ENCODE data around the gene PGAP3.

The PGAP3 gene

DNA sequence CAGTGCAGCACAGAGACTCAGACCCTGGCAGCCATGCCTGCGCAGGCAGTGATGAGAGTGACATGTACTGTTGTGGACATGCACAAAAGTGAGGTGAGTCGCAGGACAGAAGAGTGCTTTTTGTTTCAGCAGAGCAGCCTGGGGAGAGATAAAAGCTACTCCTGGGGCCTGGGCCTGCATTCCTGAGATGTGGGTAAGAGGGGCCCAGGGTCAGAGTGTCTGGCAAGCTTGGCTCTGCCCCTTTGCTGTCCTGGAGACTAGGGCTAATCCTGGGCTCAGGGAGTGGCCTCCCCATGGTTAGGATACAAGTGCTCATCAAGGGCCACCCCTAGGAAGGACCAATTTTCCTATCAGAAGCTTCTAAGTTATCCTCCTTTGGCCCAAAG lies 7.2 kb upstream of the PGAP3 start:
- Histone ChIP-seq H3K27me3 (replicated peaks; ENCODE audit: insufficient read depth, low read length) (no peaks in the 10 kb centered on the region), H3K4me2 (ENCODE audit: low read depth, low read length) (no peak overlapping the region), H3K79me2 (ENCODE audit: low read length) (no peaks in the 10 kb centered on the region), H4K20me1 (ENCODE audit: insufficient read depth, low read length) (no peaks in the 10 kb centered on the region), H3K36me3 (replicated peaks; ENCODE audit: insufficient read depth, low read length) (no peaks in the 10 kb centered on the region), H3F3A (ENCODE audit: insufficient read depth, low read length) (no peaks in the 10 kb centered on the region), H3K9me3 (replicated peaks; ENCODE audit: insufficient read depth, low read length) (no peaks in the 10 kb centered on the region), H3K9ac (ENCODE audit: low read length) (no peak overlapping the region), H2AFZ (ENCODE audit: low read length) (no peak overlapping the region), H3K4me3 (ENCODE audit: low read length) (no peak overlapping the region), H3K27ac (ENCODE audit: low read length) (no peak overlapping the region), H3K4me1 (ENCODE audit: low read length) (no peaks in the 10 kb centered on the region), H3K9me2 (replicated peaks; ENCODE audit: insufficient read depth, low read length) (no peaks in the 10 kb centered on the region)
- TF ChIP-seq, protein P1, sequence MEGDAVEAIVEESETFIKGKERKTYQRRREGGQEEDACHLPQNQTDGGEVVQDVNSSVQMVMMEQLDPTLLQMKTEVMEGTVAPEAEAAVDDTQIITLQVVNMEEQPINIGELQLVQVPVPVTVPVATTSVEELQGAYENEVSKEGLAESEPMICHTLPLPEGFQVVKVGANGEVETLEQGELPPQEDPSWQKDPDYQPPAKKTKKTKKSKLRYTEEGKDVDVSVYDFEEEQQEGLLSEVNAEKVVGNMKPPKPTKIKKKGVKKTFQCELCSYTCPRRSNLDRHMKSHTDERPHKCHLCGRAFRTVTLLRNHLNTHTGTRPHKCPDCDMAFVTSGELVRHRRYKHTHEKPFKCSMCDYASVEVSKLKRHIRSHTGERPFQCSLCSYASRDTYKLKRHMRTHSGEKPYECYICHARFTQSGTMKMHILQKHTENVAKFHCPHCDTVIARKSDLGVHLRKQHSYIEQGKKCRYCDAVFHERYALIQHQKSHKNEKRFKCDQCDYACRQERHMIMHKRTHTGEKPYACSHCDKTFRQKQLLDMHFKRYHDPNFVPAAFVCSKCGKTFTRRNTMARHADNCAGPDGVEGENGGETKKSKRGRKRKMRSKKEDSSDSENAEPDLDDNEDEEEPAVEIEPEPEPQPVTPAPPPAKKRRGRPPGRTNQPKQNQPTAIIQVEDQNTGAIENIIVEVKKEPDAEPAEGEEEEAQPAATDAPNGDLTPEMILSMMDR (IDR thresholded peaks at IDR 0.05; ENCODE audit: low read length), result no peak
- TF ChIP-seq EZH2phosphoT487 (IDR thresholded peaks at IDR 0.05; ENCODE audit: low read length), result no peak
- no peak for TF ChIP-seq EZH2 (optimal IDR thresholded peaks at IDR 0.05; ENCODE audit: low read depth, low read length)
- no peak for DNase-seq

DNA sequence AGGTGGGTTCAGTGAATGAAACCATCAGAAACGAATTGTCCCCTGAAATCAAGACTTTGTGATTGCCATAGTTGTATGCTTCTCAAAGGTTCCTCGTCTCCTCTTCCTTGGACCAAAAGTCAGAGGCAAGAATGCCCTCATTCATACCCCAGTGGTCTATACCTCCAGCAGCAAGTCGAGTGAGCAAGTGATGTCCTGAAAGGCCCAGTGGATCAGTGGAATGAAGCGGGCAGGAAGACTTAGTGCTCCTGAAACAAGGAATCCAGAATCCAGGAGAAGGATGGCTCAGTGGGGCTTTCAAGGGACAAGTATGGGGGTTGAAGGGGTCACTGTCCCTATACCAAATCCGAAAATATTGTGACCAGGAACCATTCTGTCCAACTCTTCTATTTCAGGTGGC lies 6.7 kb upstream of the PGAP3 start:
- Histone ChIP-seq H3K4me3 (ENCODE audit: low read length) (no peak overlapping the region), H3K9me2 (replicated peaks; ENCODE audit: insufficient read depth, low read length) (no peaks in the 10 kb centered on the region), H3K4me1 (ENCODE audit: low read length) (no peaks in the 10 kb centered on the region), H3K9me3 (replicated peaks; ENCODE audit: insufficient read depth, low read length) (no peaks in the 10 kb centered on the region), H3K4me2 (ENCODE audit: low read depth, low read length) (no peak overlapping the region), H3K79me2 (ENCODE audit: low read length) (no peaks in the 10 kb centered on the region), H3K27me3 (replicated peaks; ENCODE audit: insufficient read depth, low read length) (no peaks in the 10 kb centered on the region), H3K9ac (ENCODE audit: low read length) (no peak overlapping the region), H3K36me3 (replicated peaks; ENCODE audit: insufficient read depth, low read length) (no peaks in the 10 kb centered on the region), H2AFZ (ENCODE audit: low read length) (no peak overlapping the region), H3F3A (ENCODE audit: insufficient read depth, low read length) (no peaks in the 10 kb centered on the region), H4K20me1 (ENCODE audit: insufficient read depth, low read length) (no peaks in the 10 kb centered on the region), H3K27ac (ENCODE audit: low read length) (no peak overlapping the region)
- no peak for DNase-seq
- no peak for TF ChIP-seq EZH2phosphoT487 (IDR thresholded peaks at IDR 0.05; ENCODE audit: low read length)
- no peak for TF ChIP-seq EZH2 (optimal IDR thresholded peaks at IDR 0.05; ENCODE audit: low read depth, low read length)
- TF ChIP-seq, protein P1 (IDR thresholded peaks at IDR 0.05; ENCODE audit: low read length), result no peak

DNA sequence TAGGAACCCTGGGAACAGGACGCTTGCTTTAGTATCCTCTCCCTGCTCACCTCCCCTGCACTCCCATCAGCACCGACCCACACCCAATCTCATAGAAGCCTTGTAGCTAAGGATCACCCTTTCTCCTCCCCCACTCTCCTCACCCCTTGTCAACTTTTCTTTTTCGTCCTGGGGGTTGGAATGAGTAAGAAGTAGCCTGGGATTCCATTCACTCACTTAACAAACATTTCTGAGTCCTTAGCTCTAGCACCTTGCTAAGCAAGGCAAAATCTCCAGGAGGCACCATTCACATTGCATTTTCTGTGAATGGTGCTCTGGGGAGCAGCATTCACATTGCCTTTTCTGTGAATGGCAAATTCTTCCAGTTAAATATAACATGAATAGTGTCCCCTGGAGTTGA lies 1.1 kb upstream of the PGAP3 start:
- Histone ChIP-seq H2AFZ (ENCODE audit: low read length) (peak overlapping the region; percentile 91), H3K4me3 (ENCODE audit: low read length) (peak overlapping the region; percentile 96)

More for the DNA sequence above, 1.1 kb upstream of the PGAP3 start:
- Histone ChIP-seq H3K9me3 (replicated peaks; ENCODE audit: insufficient read depth, low read length) (no peaks in the 10 kb centered on the region), H3K79me2 (ENCODE audit: low read length) (no peaks in the 10 kb centered on the region), H3K9me2 (replicated peaks; ENCODE audit: insufficient read depth, low read length) (no peaks in the 10 kb centered on the region), H3K27ac (ENCODE audit: low read length) (no peak overlapping the region), H3K9ac (ENCODE audit: low read length) (no peak overlapping the region), H4K20me1 (ENCODE audit: insufficient read depth, low read length) (no peaks in the 10 kb centered on the region), H3K4me2 (ENCODE audit: low read depth, low read length) (peak overlapping the region; percentile 82), H3K4me1 (ENCODE audit: low read length) (peaks cover 11% of the 10 kb centered on the region; the same call in 1 of the 2 replicates), H3K36me3 (replicated peaks; ENCODE audit: insufficient read depth, low read length) (no peaks in the 10 kb centered on the region), H3K27me3 (replicated peaks; ENCODE audit: insufficient read depth, low read length) (no peaks in the 10 kb centered on the region), H3F3A (ENCODE audit: insufficient read depth, low read length) (peaks cover 19% of the 10 kb centered on the region)
- TF ChIP-seq, protein P1 (IDR thresholded peaks at IDR 0.05; ENCODE audit: low read length), result no peak
- TF ChIP-seq EZH2 (optimal IDR thresholded peaks at IDR 0.05; ENCODE audit: low read depth, low read length), result no peak
- no peak for TF ChIP-seq EZH2phosphoT487 (IDR thresholded peaks at IDR 0.05; ENCODE audit: low read length)
- no peak for DNase-seq

Measured in MM.1S (cell line).